AG09309 (cell line): ENCODE data around the gene SYT6.

ENCODE experiments used
- DNase-seq: peaks from one replicate; pipeline ENCODE4 v3.0.0-alpha.2; 2010; ENCODE audit warnings: low read depth
- H3K4me3 ChIP-seq: 2 replicates; pipeline ENCODE4 v1.5.1; 2011; ENCODE audit warnings: mild to moderate bottlenecking, low read depth, low read length, moderate library complexity; ENCODE audit not compliant: control insufficient read depth
- CTCF ChIP-seq: IDR thresholded peaks from 2 replicates; pipeline ENCODE4 v1.5.1; 2011; ENCODE audit warnings: mild to moderate bottlenecking, low read depth, low read length, inconsistent platforms; ENCODE audit not compliant: insufficient read depth, control insufficient read depth; ENCODE audit errors: missing control alignments

SYT6 gene

GRCh38 chr1:114113411-114114184 is 40.1 kb downstream of the SYT6 start:
- no peak for TF ChIP-seq CTCF
- no peak overlapping the region for H3K4me3 ChIP-seq
- no peak for DNase-seq

GRCh38 chr1:114112775-114113174 is 40.9 kb downstream of the SYT6 start:
- no peak for DNase-seq
- H3K4me3 ChIP-seq = no peak overlapping the region
- no peak for TF ChIP-seq CTCF

DNA sequence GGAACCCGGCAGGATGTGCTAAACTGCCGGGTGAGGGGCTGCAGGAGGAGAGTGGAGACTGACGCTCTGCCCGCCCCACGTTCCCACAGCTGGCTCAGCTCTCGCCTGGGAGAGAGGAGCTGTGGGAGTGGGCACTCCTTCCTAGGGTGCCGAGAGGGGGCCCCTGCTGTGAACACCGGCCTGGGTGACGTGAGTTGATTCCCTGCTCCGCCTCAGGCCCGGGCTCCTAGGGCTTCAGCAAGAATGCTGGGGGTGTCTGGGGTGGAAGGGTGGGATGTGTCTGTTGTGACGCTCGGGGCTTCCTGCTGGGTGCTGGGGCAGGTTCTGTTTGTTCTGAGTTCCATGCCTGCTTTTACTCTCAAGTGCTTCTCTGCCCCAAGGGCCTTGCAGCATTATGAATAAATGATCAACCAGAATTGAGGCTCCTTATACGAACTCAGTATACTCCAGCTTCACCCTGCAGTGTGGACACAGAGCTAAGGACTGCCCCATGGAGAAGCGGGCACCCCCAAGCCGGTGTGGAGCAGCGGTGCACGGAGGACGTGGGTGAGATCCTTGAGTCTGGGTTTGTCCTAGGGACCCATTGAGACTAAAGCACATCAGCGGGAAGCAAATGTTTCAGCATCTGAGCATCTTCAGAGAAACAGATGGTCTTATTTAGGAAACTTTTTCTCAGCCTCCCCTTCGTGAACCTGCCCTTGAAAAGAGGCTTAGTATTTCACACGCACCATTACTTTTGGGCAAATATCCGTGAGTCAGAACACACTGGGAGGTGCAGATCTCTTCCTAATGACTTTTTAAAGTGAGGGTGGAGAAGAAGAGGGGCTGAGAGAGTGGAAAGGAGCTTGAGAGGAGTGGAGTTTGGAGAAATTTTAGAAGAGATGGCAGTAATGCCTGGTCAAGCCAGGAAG is 41.7 kb downstream of the SYT6 start:
- no peak for DNase-seq
- no peak for TF ChIP-seq CTCF
- H3K4me3 ChIP-seq = no peak overlapping the region

- no peak for DNase-seq
- H3K4me3 ChIP-seq = no peak overlapping the region
- no peak for TF ChIP-seq CTCF
Measured at GRCh38 chr1:114109981-114110380, 43.7 kb downstream of the SYT6 start.

GRCh38 chr1:114108751-114109255 is 44.9 kb downstream of the SYT6 start:
- no peak for TF ChIP-seq CTCF
- DNase-seq = no peak
- no peak overlapping the region for H3K4me3 ChIP-seq

DNA sequence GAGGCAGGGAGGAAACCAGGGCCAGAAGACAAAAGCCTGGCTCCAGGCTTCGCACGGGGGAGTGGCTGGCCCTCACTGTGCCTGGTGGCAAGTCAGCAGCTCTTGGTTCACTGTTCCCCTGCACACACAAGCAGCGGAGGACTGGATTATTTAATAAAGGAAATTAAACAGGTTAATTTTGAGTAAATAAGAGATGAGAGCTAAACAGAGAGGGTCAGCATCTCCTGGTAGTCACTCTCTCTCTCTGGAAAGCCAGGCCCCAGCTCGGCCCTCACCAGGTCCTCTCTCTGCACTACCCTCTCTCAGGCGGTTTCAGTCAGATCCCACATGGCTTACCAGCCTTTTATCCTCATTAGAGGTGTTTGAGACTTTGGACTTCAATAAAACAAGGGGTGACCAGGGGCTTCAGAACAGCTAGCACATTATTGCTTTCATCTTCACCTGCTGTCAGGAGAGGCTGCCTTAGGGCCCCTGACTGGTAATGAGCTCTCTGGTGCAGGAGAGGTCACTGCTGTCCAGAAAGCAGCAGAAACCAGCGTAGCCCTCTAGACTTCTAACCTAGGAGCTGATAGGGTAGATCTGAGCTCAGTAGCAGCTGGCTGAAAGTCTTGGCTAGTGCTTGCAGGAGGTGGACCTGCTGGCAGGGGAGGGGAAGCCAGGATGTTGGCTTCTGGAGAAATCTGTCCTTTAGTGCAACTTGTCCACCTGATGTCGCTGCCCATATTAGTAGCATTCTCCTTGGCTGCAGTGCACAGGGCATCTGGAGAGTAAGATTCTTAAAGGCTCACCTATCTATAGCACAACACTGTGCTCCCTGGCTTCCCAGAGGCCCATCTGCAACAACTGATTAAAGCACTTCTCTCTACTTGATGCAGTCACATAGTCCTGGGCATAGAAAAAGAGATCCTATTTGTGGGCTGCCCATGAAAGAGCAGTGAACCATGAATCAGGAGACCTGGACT is 45.9 kb downstream of the SYT6 start:
- TF ChIP-seq CTCF = no peak
- no peak for DNase-seq
- H3K4me3 ChIP-seq = no peak overlapping the region
